ENCODE results near the gene PRPSAP1.

The PRPSAP1 gene

DNA sequence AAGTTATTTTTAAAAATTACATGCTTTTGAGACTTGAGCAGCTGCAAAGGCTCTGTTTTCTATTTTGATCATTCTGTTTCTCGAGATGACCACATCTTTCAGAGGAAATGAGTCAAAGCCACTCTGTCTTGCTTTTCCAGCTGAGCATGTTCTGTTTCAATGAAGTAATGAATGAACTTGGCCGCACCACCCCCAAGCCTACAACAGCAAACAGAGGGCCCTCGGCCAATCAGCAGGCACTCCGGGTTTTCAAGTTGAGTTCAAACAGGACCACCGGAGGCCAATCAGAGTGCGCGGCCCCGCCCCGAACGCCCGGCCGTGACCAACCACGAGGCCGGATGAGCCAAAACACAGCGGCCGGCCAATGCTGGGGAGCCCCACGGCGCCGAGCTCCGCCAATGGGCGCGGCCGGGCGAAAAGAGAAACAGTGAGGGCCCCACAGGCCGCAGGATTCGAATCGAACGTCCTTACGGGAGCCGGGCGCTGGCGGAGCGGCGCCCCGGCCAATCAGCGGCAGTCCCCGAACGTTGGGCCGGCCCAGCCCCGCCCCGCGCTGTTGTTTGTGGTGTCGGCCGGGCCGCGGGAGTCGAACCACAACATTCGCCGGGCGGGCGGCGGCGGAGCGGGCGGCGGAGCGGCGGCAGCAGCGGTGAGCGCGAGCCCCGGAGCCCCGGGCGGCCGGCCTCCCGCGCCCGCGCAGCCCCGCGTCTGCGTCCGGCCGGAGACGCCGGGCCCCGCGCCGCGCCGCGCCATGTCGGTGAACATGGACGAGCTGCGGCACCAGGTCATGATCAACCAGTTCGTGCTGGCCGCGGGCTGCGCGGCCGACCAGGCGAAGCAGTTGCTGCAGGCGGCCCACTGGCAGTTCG, 88.7 kb downstream of the PRPSAP1 start, which contains the start of gene UBALD2 (continued):
- TF ChIP-seq, protein P1, sequence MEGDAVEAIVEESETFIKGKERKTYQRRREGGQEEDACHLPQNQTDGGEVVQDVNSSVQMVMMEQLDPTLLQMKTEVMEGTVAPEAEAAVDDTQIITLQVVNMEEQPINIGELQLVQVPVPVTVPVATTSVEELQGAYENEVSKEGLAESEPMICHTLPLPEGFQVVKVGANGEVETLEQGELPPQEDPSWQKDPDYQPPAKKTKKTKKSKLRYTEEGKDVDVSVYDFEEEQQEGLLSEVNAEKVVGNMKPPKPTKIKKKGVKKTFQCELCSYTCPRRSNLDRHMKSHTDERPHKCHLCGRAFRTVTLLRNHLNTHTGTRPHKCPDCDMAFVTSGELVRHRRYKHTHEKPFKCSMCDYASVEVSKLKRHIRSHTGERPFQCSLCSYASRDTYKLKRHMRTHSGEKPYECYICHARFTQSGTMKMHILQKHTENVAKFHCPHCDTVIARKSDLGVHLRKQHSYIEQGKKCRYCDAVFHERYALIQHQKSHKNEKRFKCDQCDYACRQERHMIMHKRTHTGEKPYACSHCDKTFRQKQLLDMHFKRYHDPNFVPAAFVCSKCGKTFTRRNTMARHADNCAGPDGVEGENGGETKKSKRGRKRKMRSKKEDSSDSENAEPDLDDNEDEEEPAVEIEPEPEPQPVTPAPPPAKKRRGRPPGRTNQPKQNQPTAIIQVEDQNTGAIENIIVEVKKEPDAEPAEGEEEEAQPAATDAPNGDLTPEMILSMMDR (tag by site-specific recombination; IDR thresholded peaks at IDR 0.05): no peak
- TF ChIP-seq ZNF366 (tag by site-specific recombination; conservative IDR thresholded peaks at IDR 0.05): peak; percentile 73
- no peak for TF ChIP-seq ZNF10 (tag by site-specific recombination; IDR thresholded peaks at IDR 0.05)
- TF ChIP-seq, protein P2, sequence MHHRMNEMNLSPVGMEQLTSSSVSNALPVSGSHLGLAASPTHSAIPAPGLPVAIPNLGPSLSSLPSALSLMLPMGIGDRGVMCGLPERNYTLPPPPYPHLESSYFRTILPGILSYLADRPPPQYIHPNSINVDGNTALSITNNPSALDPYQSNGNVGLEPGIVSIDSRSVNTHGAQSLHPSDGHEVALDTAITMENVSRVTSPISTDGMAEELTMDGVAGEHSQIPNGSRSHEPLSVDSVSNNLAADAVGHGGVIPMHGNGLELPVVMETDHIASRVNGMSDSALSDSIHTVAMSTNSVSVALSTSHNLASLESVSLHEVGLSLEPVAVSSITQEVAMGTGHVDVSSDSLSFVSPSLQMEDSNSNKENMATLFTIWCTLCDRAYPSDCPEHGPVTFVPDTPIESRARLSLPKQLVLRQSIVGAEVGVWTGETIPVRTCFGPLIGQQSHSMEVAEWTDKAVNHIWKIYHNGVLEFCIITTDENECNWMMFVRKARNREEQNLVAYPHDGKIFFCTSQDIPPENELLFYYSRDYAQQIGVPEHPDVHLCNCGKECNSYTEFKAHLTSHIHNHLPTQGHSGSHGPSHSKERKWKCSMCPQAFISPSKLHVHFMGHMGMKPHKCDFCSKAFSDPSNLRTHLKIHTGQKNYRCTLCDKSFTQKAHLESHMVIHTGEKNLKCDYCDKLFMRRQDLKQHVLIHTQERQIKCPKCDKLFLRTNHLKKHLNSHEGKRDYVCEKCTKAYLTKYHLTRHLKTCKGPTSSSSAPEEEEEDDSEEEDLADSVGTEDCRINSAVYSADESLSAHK (tag by site-specific recombination; IDR thresholded peaks at IDR 0.05): peak; percentile 66; the same call in 1 of the 2 replicates
- TF ChIP-seq ZNF112 (tag by site-specific recombination; IDR thresholded peaks at IDR 0.05): no peak
- TF ChIP-seq ZNF274 (IDR thresholded peaks at IDR 0.05; ENCODE audit: low read length): no peak
- TF ChIP-seq ZNF274 (tag by site-specific recombination; IDR thresholded peaks at IDR 0.05; ENCODE audit: borderline replicate concordance): no peak
- TF ChIP-seq ZNF623 (tag by site-specific recombination; IDR thresholded peaks at IDR 0.05): no peak
- TF ChIP-seq, protein P3, sequence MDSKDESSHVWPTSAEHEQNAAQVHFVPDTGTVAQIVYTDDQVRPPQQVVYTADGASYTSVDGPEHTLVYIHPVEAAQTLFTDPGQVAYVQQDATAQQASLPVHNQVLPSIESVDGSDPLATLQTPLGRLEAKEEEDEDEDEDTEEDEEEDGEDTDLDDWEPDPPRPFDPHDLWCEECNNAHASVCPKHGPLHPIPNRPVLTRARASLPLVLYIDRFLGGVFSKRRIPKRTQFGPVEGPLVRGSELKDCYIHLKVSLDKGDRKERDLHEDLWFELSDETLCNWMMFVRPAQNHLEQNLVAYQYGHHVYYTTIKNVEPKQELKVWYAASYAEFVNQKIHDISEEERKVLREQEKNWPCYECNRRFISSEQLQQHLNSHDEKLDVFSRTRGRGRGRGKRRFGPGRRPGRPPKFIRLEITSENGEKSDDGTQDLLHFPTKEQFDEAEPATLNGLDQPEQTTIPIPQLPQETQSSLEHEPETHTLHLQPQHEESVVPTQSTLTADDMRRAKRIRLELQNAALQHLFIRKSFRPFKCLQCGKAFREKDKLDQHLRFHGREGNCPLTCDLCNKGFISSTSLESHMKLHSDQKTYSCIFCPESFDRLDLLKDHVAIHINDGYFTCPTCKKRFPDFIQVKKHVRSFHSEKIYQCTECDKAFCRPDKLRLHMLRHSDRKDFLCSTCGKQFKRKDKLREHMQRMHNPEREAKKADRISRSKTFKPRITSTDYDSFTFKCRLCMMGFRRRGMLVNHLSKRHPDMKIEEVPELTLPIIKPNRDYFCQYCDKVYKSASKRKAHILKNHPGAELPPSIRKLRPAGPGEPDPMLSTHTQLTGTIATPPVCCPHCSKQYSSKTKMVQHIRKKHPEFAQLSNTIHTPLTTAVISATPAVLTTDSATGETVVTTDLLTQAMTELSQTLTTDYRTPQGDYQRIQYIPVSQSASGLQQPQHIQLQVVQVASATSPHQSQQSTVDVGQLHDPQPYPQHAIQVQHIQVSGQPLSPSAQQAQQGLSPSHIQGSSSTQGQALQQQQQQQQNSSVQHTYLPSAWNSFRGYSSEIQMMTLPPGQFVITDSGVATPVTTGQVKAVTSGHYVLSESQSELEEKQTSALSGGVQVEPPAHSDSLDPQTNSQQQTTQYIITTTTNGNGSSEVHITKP (tag by site-specific recombination; IDR thresholded peaks at IDR 0.05): peak; percentile 82
- TF ChIP-seq, protein P4, sequence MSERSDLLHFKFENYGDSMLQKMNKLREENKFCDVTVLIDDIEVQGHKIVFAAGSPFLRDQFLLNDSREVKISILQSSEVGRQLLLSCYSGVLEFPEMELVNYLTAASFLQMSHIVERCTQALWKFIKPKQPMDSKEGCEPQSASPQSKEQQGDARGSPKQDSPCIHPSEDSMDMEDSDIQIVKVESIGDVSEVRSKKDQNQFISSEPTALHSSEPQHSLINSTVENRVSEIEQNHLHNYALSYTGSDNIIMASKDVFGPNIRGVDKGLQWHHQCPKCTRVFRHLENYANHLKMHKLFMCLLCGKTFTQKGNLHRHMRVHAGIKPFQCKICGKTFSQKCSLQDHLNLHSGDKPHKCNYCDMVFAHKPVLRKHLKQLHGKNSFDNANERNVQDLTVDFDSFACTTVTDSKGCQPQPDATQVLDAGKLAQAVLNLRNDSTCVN (tag by site-specific recombination; optimal IDR thresholded peaks at IDR 0.05): no peak
- TF ChIP-seq HOXC10 (CRISPR knock-in tag; IDR thresholded peaks at IDR 0.05): no peak
- peak; percentile 58 for TF ChIP-seq SP7 (tag by site-specific recombination; IDR thresholded peaks at IDR 0.05)
- TF ChIP-seq ZNF292 (tag by site-specific recombination; IDR thresholded peaks at IDR 0.05; ENCODE audit: borderline replicate concordance, low read depth): no peak
- TF ChIP-seq PRDM1 (tag by site-specific recombination; IDR thresholded peaks at IDR 0.05): 0 out of 2 replicates have a peak, but pooled peaks have one; percentile 4
- TF ChIP-seq ZFP69B (tag by site-specific recombination; IDR thresholded peaks at IDR 0.05): peak; percentile 99
- TF ChIP-seq ZNF239 (tag by site-specific recombination; IDR thresholded peaks at IDR 0.05): no peak
- no peak for TF ChIP-seq ZNF16 (tag by site-specific recombination; IDR thresholded peaks at IDR 0.05; ENCODE audit: low read depth)
- 0 out of 2 replicates have a peak, but pooled peaks have one; percentile 31 for TF ChIP-seq KLF16 (tag by site-specific recombination; IDR thresholded peaks at IDR 0.05)
- peak; percentile 90; the same call in 1 of the 2 replicates for TF ChIP-seq TCF7L2 (IDR thresholded peaks at IDR 0.05; ENCODE audit: borderline replicate concordance, low read depth, low read length)
- no peak for TF ChIP-seq ZNF433 (tag by site-specific recombination; IDR thresholded peaks at IDR 0.05; ENCODE audit: low read depth)
- TF ChIP-seq, protein P5, sequence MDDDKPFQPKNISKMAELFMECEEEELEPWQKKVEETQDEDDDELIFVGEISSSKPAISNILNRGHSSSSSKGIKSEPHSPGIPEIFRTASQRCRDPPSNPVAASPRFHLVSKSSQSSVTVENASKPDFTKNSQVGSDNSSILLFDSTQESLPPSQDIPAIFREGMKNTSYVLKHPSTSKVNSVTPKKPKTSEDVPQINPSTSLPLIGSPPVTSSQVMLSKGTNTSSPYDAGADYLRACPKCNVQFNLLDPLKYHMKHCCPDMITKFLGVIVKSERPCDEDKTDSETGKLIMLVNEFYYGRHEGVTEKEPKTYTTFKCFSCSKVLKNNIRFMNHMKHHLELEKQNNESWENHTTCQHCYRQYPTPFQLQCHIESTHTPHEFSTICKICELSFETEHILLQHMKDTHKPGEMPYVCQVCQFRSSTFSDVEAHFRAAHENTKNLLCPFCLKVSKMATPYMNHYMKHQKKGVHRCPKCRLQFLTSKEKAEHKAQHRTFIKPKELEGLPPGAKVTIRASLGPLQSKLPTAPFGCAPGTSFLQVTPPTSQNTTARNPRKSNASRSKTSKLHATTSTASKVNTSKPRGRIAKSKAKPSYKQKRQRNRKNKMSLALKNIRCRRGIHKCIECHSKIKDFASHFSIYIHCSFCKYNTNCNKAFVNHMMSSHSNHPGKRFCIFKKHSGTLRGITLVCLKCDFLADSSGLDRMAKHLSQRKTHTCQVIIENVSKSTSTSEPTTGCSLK (tag by site-specific recombination; IDR thresholded peaks at IDR 0.05): no peak
- TF ChIP-seq YY1 (tag by site-specific recombination; IDR thresholded peaks at IDR 0.05): no peak
- no peak for TF ChIP-seq EGR2 (tag by site-specific recombination; IDR thresholded peaks at IDR 0.05; ENCODE audit: low read depth)
- TF ChIP-seq, protein P6, sequence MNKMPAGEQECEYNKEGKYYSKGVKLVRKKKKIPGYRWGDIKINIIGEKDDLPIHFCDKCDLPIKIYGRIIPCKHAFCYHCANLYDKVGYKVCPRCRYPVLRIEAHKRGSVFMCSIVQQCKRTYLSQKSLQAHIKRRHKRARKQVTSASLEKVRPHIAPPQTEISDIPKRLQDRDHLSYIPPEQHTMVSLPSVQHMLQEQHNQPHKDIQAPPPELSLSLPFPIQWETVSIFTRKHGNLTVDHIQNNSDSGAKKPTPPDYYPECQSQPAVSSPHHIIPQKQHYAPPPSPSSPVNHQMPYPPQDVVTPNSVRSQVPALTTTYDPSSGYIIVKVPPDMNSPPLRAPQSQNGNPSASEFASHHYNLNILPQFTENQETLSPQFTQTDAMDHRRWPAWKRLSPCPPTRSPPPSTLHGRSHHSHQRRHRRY (tag by site-specific recombination; IDR thresholded peaks at IDR 0.05): no peak
- no peak for TF ChIP-seq ZNF777 (tag by site-specific recombination; IDR thresholded peaks at IDR 0.05; ENCODE audit: borderline replicate concordance)
- TF ChIP-seq ZSCAN16 (tag by site-specific recombination; IDR thresholded peaks at IDR 0.05): peak; percentile 70
- TF ChIP-seq ZNF596 (tag by site-specific recombination; IDR thresholded peaks at IDR 0.05): no peak

Measured in HEK293 (cell line).